Measurements from ENCODE around the gene PPM1A. TPM values are rescaled to one million over a fixed set of nuclear protein-coding genes. Genes with fewer than 3 reads are reported as not detected.

Gene PPM1A
- total and polyA plus RNA-seq, 2 of the 8 experiments (the other 6 are each of a cell fraction or from before 2014, with no cell fraction given) = 14.0 to 51.2 TPM

DNA sequence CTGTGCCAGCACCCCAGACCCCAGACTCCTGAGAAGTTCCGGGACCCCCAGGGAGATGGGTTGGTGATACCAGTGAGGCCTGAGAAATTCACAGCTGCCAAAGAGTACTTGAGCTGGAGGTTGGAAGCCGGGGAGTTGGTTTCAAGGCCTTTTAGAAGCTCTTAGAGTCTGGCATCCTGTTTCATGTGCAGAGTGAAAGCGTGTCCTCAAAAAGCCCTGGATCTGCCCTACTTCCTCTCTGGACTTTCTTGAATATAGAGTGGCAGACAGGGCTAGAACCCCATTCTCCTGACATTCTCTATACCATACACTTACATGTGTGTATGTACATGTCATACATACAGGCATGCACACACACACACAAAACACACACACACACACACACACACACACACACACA, 31.3 kb upstream of the PPM1A start:
- no peaks in the 10 kb centered on the region for H3K27me3 ChIP-seq (replicated peaks in 1 of 4; ENCODE audit: control insufficient read depth in 3 of 4, extremely low read depth in 1 of 4, insufficient read depth in 3 of 4, low read length in 3 of 4)
- ChIA-PET CTCF (ENCODE audit: partially characterized antibody) (no interaction called here), POLR2A (ENCODE audit: partially characterized antibody) (no interaction called here)
- no peak for TF ChIP-seq POU5F1 (IDR thresholded peaks at IDR 0.05; ENCODE audit: low read depth, low read length)
- TF ChIP-seq TEAD4 (IDR thresholded peaks at IDR 0.05; ENCODE audit: low read depth, low read length) = no peak
- TF ChIP-seq RBBP5 (IDR thresholded peaks at IDR 0.05; ENCODE audit: borderline replicate concordance, low read depth, low read length) = no peak
- TF ChIP-seq GTF2F1 (IDR thresholded peaks at IDR 0.05; ENCODE audit: borderline replicate concordance, low read depth, low read length) = no peak
- no peak for TF ChIP-seq KDM1A (IDR thresholded peaks at IDR 0.05; ENCODE audit: borderline replicate concordance, low read length)
- no peak for TF ChIP-seq CBX5 (IDR thresholded peaks at IDR 0.05; ENCODE audit: low read depth, low read length)
- TF ChIP-seq RFX5 (IDR thresholded peaks at IDR 0.05; ENCODE audit: borderline replicate concordance, low read depth, low read length) = no peak

More for the DNA sequence above, 31.3 kb upstream of the PPM1A start:
- Histone ChIP-seq H3K18ac (ENCODE audit: extremely low read depth, low read length) (no peak overlapping the region), H3K14ac (ENCODE audit: insufficient read length) (no peak overlapping the region), H2BK12ac (ENCODE audit: low read depth, low read length) (no peak overlapping the region), H2AK5ac (ENCODE audit: low read depth, low read length) (no peak overlapping the region), H4K5ac (ENCODE audit: insufficient read length, low read depth, low read length) (no peak overlapping the region), H3K56ac (replicated peaks; ENCODE audit: insufficient read length, low read depth, low read length) (no peak overlapping the region), H3K9me3 (ENCODE audit: insufficient read depth in 2 of 2, low read depth in 1 of 2, low read length in 1 of 2) (no peaks in the 10 kb centered on the region), H2AFZ (ENCODE audit: low read length) (no peak overlapping the region), H2BK15ac (ENCODE audit: low read length) (no peak overlapping the region), H3K79me2 (ENCODE audit: control insufficient read depth in 1 of 2, insufficient read depth in 2 of 2, low read length in 2 of 2) (no peaks in the 10 kb centered on the region), H3K4me1 (replicated peaks in 1 of 4; ENCODE audit: control insufficient read depth in 3 of 4, insufficient read depth in 4 of 4, low read length in 3 of 4) (peaks cover 0 to 5% (median 0%) of the 10 kb centered on the region in 4 experiments; a peak in 1 of 7 replicates), H3K4me3 (ENCODE audit: extremely low read depth in 1 of 4, insufficient read depth in 2 of 4, low read depth in 3 of 4, low read length in 4 of 4) (no peak overlapping the region), H3K79me1 (ENCODE audit: low read depth, low read length) (no peaks in the 10 kb centered on the region), H2BK120ac (replicated peaks; ENCODE audit: low read depth, low read length) (no peak overlapping the region), H4K91ac (replicated peaks; ENCODE audit: insufficient read length, low read length) (no peak overlapping the region), H3K23ac (ENCODE audit: insufficient read length) (no peak overlapping the region), H3K36me3 (ENCODE audit: control insufficient read depth in 2 of 4, insufficient read depth in 4 of 4, low read length in 3 of 4) (no peaks in the 10 kb centered on the region), H3K27ac (ENCODE audit: low read depth, low read length) (no peak overlapping the region), H3K23me2 (ENCODE audit: low read depth, low read length) (no peaks in the 10 kb centered on the region), H3K9ac (replicated peaks in 1 of 4; ENCODE audit: extremely low read depth in 1 of 4, low read depth in 3 of 4, low read length in 3 of 4) (no peak overlapping the region), H2BK5ac (ENCODE audit: low read depth, low read length) (no peak overlapping the region), H3K4ac (replicated peaks; ENCODE audit: insufficient read length, low read depth, low read length) (no peak overlapping the region), H2BK20ac (ENCODE audit: low read length) (no peak overlapping the region), H4K8ac (ENCODE audit: extremely low read depth, insufficient read depth, low read length) (no peak overlapping the region), H3K4me2 (ENCODE audit: insufficient read depth in 1 of 2, low read depth in 2 of 2, low read length in 2 of 2) (no peak overlapping the region), H4K20me1 (replicated peaks in 1 of 2; ENCODE audit: control insufficient read depth in 1 of 2, insufficient read depth in 2 of 2, low read length in 2 of 2) (no peaks in the 10 kb centered on the region)
- 83% methylated on average over 3 of the region's 3 CpGs; no CpG with 5 or more reads in 1 of the 2 experiments for WGBS, 2 experiments (ENCODE audit: extremely low coverage in 1 of 2, insufficient coverage in 1 of 2, insufficient read length in 1 of 2, insufficient replicate concordance in 2 of 2, low coverage in 1 of 2, low lambda C conversion rate in 2 of 2, missing lambda C conversion rate in 1 of 2)
- DNase-seq (ENCODE audit: low read depth in 1 of 2, low spot score in 2 of 2) (no peak), FAIRE-seq (no peak)

Data from H1 (cell line).